Panc1 (cell line): ENCODE measurements around the gene RAB23. TPM values are rescaled to one million over a fixed set of nuclear protein-coding genes. Genes with fewer than 3 reads are reported as not detected.

Experiments used
- ATAC-seq: fragments of 200-7000 bp; cut with Tn5 transposase; 2 replicates; pipeline ENCODE4 v1.9.1; 2020; ENCODE audit warnings: mild to moderate bottlenecking, moderate library complexity
- BruUV-seq: library from RNA; stranded (reverse); fragments of 400-500 nt; replicated peaks from 2 replicates; lab custom pipeline; 2021; lab: Mats Ljungman, UMichigan
- CTCF ChIA-PET: fragments of 300-600 bp; sonication (Branson Sonifier 250); formaldehyde crosslinking; loops from one replicate; lab custom pipeline; 2022; ENCODE audit warnings: antibody characterized with exemption; lab: Charles Lee
- POLR2A ChIA-PET: fragments of 300-600 bp; sonication (Branson Sonifier 250); formaldehyde crosslinking; loops from one replicate; lab custom pipeline; 2022; ENCODE audit warnings: antibody characterized with exemption; lab: Charles Lee
- DNase-seq: peaks from one replicate; pipeline ENCODE4 v3.0.0-alpha.2; 2010; ENCODE audit warnings: low read depth, low spot score
- H3K27ac ChIP-seq: 2 replicates; pipeline ENCODE4 v1.5.1; 2011; ENCODE audit warnings: mild to moderate bottlenecking, low read length, inconsistent platforms
- H3K27me3 ChIP-seq: fragments of 200-500 bp; sonication (Bioruptor generic); 2 replicates; pipeline ENCODE4 v1.6.0; 2014; ENCODE audit warnings: low read length, inconsistent platforms; ENCODE audit not compliant: control insufficient read depth, insufficient read depth
- H3K36me3 ChIP-seq: fragments of 200-500 bp; sonication (Bioruptor generic); 2 replicates; pipeline ENCODE4 v1.5.1; 2014; ENCODE audit warnings: inconsistent platforms, mild to moderate bottlenecking, low read length, moderate library complexity; ENCODE audit not compliant: control insufficient read depth, insufficient read depth
- H3K4me1 ChIP-seq: 2 replicates; pipeline ENCODE4 v1.5.1; 2011; ENCODE audit warnings: inconsistent platforms, mild to moderate bottlenecking, low read length, moderate library complexity; ENCODE audit not compliant: control insufficient read depth, insufficient read depth
- H3K4me3 ChIP-seq, 2 experiments: 2 replicates each; pipeline ENCODE4 v1.5.1; 2011 to 2012; ENCODE audit warnings: low read depth in 2 of 2, low read length in 2 of 2, mild to moderate bottlenecking in 2 of 2, inconsistent platforms in 1 of 2, moderate library complexity in 1 of 2
- H3K9me3 ChIP-seq: fragments of 200-500 bp; sonication (Bioruptor generic); 2 replicates; pipeline ENCODE4 v1.5.1; 2014; ENCODE audit warnings: low read depth, mild to moderate bottlenecking, inconsistent platforms, low read length, moderate library complexity; ENCODE audit not compliant: control insufficient read depth, insufficient read depth
- POLR2AphosphoS5 ChIP-seq: IDR thresholded peaks from 2 replicates; pipeline ENCODE4 v1.6.1; 2012; ENCODE audit warnings: mild to moderate bottlenecking, low read depth, low read length, moderate library complexity
- SIN3A ChIP-seq: IDR thresholded peaks from 2 replicates; pipeline ENCODE4 v1.6.1; 2012; ENCODE audit warnings: low read depth, mild to moderate bottlenecking, low read length, moderate library complexity, borderline replicate concordance; ENCODE audit not compliant: insufficient read depth
- TCF7L2 ChIP-seq: IDR thresholded peaks from 2 replicates; pipeline ENCODE4 v1.6.1; 2011; ENCODE audit warnings: mild to moderate bottlenecking, low read depth, low read length, inconsistent platforms
- in situ Hi-C: cut with HindIII; loops from 2 replicates; pipeline ENCODE4 v1.10.0; 2016; ENCODE audit warnings: low sequenced_read_pairs, low pct_unique_long_range_greater_than_20kb
- intact Hi-C: fragments of 100-400 bp; cut with micrococcal nuclease; formaldehyde crosslinking; loops from one replicate; pipeline ENCODE4 v1.10.0; 2022; ENCODE audit not compliant: unreplicated experiment
- total RNA-seq: library from RNA; stranded (reverse); gene quantifications from one replicate; pipeline ENCODE4 v1.2.1, GENCODE V29; 2021; ENCODE audit not compliant: unreplicated experiment
- TF ChIP-seq, protein P1 (sequence below), 2 experiments: IDR thresholded peaks; 2 replicates each; pipeline ENCODE4 v1.6.1; 2011 to 2012; ENCODE audit warnings: low read depth in 2 of 2, control low read depth in 1 of 2, low read length in 1 of 2, mild to moderate bottlenecking in 1 of 2, moderate library complexity in 1 of 2; ENCODE audit not compliant: insufficient read depth in 1 of 2
- TF ChIP-seq, protein P2 (sequence below): fragments of 450-650 bp; IDR thresholded peaks from 2 replicates; pipeline ENCODE4 v1.5.1; 2017; ENCODE audit warnings: mild to moderate bottlenecking

The RAB23 gene
- total RNA-seq, 1 experiment from 2014 or later = 25.5 TPM

DNA sequence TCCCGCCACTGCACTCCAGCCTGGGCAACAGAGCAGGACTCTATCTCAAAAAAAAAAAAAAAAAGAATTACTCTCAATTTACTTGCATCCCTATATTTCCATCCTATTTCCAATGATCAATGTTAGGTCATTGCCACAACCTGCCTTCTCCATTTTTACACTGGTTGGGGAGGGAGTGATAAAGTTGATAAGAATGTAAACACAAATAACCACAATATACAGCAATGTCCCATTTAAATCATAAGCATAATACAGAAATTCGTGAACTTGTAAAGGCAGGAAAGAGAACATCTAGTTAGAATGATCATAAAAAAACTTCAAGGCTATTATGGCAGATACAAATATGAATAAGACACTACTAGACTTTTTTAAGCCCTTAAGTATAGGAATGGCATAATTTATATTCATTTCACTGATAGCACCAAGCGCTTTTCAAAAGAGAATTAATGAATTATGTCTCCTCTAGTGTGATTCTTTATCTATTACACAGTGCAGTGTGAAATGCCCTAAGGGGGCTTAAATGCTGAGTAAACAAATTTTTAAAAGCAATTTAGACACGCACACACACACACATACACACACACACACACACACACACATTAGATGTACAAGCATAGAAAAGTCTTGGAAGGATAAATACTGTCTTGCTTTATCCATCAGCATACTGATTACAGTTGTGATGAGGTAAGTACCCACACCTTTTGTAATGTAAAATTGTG is 33.5 kb upstream of the RAB23 start:
- CTCF ChIA-PET = no interaction called here
- H3K4me1 ChIP-seq = no peaks in the 10 kb centered on the region
- H3K36me3 ChIP-seq = no peaks in the 10 kb centered on the region
- BruUV-seq = no TSS peak
- no peak overlapping the region for H3K27ac ChIP-seq
- no peak overlapping the region for H3K4me3 ChIP-seq
- DNase-seq = no peak
- in situ Hi-C loops = no loop called here
- no peaks in the 10 kb centered on the region for H3K9me3 ChIP-seq
- intact Hi-C loops = no loop called here
- TF ChIP-seq, protein P1, sequence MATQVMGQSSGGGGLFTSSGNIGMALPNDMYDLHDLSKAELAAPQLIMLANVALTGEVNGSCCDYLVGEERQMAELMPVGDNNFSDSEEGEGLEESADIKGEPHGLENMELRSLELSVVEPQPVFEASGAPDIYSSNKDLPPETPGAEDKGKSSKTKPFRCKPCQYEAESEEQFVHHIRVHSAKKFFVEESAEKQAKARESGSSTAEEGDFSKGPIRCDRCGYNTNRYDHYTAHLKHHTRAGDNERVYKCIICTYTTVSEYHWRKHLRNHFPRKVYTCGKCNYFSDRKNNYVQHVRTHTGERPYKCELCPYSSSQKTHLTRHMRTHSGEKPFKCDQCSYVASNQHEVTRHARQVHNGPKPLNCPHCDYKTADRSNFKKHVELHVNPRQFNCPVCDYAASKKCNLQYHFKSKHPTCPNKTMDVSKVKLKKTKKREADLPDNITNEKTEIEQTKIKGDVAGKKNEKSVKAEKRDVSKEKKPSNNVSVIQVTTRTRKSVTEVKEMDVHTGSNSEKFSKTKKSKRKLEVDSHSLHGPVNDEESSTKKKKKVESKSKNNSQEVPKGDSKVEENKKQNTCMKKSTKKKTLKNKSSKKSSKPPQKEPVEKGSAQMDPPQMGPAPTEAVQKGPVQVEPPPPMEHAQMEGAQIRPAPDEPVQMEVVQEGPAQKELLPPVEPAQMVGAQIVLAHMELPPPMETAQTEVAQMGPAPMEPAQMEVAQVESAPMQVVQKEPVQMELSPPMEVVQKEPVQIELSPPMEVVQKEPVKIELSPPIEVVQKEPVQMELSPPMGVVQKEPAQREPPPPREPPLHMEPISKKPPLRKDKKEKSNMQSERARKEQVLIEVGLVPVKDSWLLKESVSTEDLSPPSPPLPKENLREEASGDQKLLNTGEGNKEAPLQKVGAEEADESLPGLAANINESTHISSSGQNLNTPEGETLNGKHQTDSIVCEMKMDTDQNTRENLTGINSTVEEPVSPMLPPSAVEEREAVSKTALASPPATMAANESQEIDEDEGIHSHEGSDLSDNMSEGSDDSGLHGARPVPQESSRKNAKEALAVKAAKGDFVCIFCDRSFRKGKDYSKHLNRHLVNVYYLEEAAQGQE (IDR thresholded peaks at IDR 0.05; ENCODE audit: insufficient read depth in 1 of 2, low read depth in 2 of 2, low read length in 1 of 2) = no peak
- TF ChIP-seq SIN3A (no peak), POLR2AphosphoS5 (no peak), TCF7L2 (no peak)
- TF ChIP-seq, protein P2, sequence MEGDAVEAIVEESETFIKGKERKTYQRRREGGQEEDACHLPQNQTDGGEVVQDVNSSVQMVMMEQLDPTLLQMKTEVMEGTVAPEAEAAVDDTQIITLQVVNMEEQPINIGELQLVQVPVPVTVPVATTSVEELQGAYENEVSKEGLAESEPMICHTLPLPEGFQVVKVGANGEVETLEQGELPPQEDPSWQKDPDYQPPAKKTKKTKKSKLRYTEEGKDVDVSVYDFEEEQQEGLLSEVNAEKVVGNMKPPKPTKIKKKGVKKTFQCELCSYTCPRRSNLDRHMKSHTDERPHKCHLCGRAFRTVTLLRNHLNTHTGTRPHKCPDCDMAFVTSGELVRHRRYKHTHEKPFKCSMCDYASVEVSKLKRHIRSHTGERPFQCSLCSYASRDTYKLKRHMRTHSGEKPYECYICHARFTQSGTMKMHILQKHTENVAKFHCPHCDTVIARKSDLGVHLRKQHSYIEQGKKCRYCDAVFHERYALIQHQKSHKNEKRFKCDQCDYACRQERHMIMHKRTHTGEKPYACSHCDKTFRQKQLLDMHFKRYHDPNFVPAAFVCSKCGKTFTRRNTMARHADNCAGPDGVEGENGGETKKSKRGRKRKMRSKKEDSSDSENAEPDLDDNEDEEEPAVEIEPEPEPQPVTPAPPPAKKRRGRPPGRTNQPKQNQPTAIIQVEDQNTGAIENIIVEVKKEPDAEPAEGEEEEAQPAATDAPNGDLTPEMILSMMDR = no peak
- ATAC-seq = no peak
- H3K27me3 ChIP-seq = no peaks in the 10 kb centered on the region
- POLR2A ChIA-PET = no interaction called here

DNA sequence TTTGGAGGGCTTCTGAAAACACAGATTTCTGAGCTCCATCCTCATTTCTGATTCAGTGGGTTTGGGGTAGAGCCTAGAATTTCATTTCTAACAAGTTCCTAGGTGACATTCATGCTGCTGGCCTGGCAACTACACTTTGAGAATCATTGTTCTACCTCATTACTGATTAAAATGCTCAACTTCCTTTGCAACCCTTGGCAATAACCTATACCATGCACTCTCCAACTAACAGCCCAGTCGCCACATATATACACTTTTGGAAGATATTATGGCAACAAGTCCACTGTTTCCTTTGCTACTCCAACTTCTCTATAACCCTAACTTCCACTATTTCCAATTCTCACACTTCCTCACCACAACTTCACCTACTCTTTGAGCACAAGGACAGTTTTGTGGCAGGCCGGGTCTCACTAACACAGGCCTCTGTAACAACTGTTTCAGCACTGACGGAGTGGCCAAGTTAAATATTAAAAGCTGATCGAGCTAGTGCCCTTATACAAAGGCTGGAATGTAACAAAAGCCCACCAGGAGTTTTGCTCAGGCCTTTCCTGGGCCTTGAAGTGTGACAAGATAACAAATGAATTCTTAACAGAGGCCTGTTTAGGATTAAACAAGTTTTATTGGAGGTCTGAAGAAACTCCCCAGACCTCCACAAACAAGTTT is 32.1 kb upstream of the RAB23 start:
- H3K4me1 ChIP-seq = no peaks in the 10 kb centered on the region
- TF ChIP-seq TCF7L2 = no peak
- TF ChIP-seq SIN3A = no peak
- TF ChIP-seq POLR2AphosphoS5 = no peak
- TF ChIP-seq, protein P1 (IDR thresholded peaks at IDR 0.05; ENCODE audit: insufficient read depth in 1 of 2, low read depth in 2 of 2, low read length in 1 of 2) = no peak
- TF ChIP-seq, protein P2 = no peak
- ChIA-PET POLR2A (no interaction called here), CTCF (no interaction called here)
- ATAC-seq (no peak), DNase-seq (no peak)
- H3K27me3 ChIP-seq = no peaks in the 10 kb centered on the region
- H3K27ac ChIP-seq = no peak overlapping the region
- no peaks in the 10 kb centered on the region for H3K36me3 ChIP-seq
- H3K9me3 ChIP-seq = no peaks in the 10 kb centered on the region
- in situ Hi-C loops = no loop called here
- no TSS peak for BruUV-seq
- H3K4me3 ChIP-seq = no peak overlapping the region
- intact Hi-C loops = no loop called here
